Right atrium auricular region (tissue), 2 donors: Measurements from ENCODE around the gene OTP. TPM values are rescaled to one million over a fixed set of nuclear protein-coding genes. Genes with fewer than 3 reads are reported as not detected.

Experiments used
- DNase-seq: peaks from one replicate; pipeline ENCODE4 v3.0.0-alpha.2; 2019; ENCODE audit warnings: low spot score
- H3K27ac ChIP-seq, 2 donors: fragments of 200-600 bp; sonication (generic); 1 replicate in 1 of 2; 2 replicates in 1 of 2; pipeline ENCODE4 v1.5.1; 2016 to 2019
- H3K27me3 ChIP-seq, 2 donors: fragments of 200-600 bp; sonication (generic); one replicate each; pipeline versions ENCODE4 v1.5.1 to v1.6.0; 2017 to 2019
- H3K36me3 ChIP-seq: fragments of 200-600 bp; sonication (generic); one replicate; pipeline ENCODE4 v1.5.1; 2016
- H3K4me1 ChIP-seq, 2 donors: fragments of 200-600 bp; sonication (generic); one replicate each; pipeline versions ENCODE4 v1.5.1 to v1.6.0; 2017 to 2019
- H3K4me3 ChIP-seq, 2 donors: fragments of 200-600 bp; sonication (generic); 1 replicate in 1 of 2; 2 replicates in 1 of 2; pipeline ENCODE4 v1.5.1; 2017 to 2019; ENCODE audit warnings: mild to moderate bottlenecking in 1 of 2, moderate library complexity in 1 of 2
- H3K9me3 ChIP-seq, 2 donors: fragments of 200-600 bp; sonication (generic); one replicate each; pipeline ENCODE4 v1.5.1; 2019
- total RNA-seq, 2 donors: library from RNA; depleted of rRNA; stranded (reverse); fragments of >200 nt; gene quantifications; one replicate each; pipeline ENCODE4 v1.1.0, GENCODE V29; 2016
- TF ChIP-seq, protein P1 (sequence below), 2 donors: fragments of 200-600 bp; sonication (generic); IDR thresholded peaks; one replicate each; pipeline ENCODE4 v1.5.1; 2019; ENCODE audit warnings: antibody characterized with exemption in 2 of 2

The OTP gene
- total RNA-seq, 2 donors from 2014 or later, result not detected

DNA sequence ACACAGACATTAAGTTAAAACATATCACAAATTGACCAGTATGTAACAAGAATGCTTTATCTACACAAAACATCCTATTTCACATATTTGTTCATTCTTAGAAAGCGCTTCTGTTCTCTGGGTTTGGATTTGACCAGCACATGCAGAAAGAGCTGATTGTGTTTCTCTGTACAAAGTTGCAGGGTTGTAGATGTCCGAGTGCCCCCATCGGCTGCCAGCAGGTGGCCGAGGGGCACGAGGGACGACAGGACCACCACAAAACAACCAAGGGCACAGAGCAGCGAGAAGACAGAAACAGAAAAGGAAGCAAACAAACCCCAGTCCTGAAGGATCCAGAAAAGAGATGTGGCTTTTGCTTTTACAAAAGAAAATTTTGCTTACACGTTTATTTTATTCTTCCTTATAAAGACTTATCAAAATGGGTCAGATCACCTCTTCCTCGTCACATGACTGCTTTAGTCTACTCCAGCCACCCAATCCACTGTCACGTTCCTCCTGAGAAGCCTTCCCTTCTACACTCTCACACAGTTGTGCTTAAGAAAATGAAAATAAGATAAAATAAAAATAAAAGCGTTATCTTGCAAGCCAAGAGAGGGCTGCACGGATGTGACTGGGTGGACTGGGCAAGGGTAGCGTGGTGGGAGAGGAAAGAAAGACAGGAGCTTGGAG is 9.5 kb downstream of the OTP start:
- DNase-seq, result no peak
- TF ChIP-seq, protein P1, sequence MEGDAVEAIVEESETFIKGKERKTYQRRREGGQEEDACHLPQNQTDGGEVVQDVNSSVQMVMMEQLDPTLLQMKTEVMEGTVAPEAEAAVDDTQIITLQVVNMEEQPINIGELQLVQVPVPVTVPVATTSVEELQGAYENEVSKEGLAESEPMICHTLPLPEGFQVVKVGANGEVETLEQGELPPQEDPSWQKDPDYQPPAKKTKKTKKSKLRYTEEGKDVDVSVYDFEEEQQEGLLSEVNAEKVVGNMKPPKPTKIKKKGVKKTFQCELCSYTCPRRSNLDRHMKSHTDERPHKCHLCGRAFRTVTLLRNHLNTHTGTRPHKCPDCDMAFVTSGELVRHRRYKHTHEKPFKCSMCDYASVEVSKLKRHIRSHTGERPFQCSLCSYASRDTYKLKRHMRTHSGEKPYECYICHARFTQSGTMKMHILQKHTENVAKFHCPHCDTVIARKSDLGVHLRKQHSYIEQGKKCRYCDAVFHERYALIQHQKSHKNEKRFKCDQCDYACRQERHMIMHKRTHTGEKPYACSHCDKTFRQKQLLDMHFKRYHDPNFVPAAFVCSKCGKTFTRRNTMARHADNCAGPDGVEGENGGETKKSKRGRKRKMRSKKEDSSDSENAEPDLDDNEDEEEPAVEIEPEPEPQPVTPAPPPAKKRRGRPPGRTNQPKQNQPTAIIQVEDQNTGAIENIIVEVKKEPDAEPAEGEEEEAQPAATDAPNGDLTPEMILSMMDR (IDR thresholded peaks at IDR 0.05), result no peak
- H3K36me3 ChIP-seq, result no peaks in the 10 kb centered on the region
- peak overlapping the region in 1 of 2 donors; percentile 44 for H3K4me3 ChIP-seq
- H3K27me3 ChIP-seq, result peaks cover 35 to 68% of the 10 kb centered on the region in 2 donors
- peaks cover 0 to 25% of the 10 kb centered on the region in 2 donors for H3K4me1 ChIP-seq
- H3K27ac ChIP-seq, result no peak overlapping the region
- peaks cover 0 to 18% of the 10 kb centered on the region in 2 donors for H3K9me3 ChIP-seq

DNA sequence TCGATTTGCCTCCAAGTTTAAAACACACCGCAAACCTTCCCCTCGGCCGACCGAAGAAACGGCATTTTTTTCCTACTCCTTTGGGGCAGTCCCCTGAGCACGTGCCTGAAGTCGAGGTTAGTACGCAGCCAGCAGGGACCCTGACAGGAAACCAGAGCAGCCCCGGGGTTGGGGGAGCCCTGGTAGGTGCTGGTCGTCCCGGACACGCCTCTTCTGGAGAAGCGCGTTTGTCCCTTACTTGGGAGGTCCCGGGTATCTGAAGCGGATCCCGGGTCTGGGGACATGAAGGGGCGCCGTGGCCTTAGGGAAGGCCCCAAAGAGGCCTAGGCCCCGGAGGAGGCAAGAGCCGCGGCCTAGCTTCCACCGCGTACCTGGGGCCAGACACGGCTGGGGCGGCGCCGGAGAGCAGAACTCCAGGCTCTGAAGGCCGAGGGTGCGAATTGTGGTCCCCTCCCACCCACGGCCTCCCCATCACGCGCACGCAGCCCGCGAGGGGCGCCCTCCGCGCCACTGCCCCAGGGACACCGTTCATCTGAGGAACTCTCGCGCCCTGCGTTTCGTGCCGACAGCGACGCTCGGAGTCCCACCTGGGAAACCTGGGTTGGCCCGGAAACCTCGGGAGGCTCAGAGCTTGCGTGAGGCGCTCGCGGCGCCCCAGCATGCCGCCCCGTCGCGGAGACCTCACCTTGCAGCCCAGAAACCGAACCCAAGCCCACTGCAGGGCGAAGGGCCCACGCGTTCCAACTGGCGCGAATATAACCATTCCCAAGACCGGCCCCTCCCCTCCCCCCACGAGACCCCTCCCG is 10.4 kb downstream of the OTP start:
- no peak for DNase-seq
- TF ChIP-seq, protein P1 (IDR thresholded peaks at IDR 0.05), result no peak
- no peak overlapping the region for H3K4me3 ChIP-seq
- H3K27ac ChIP-seq, result no peak overlapping the region
- peaks cover 0 to 25% of the 10 kb centered on the region in 2 donors for H3K4me1 ChIP-seq
- H3K36me3 ChIP-seq, result no peaks in the 10 kb centered on the region
- H3K27me3 ChIP-seq, result peaks cover 27 to 59% of the 10 kb centered on the region in 2 donors
- H3K9me3 ChIP-seq, result peaks cover 0 to 18% of the 10 kb centered on the region in 2 donors

DNA sequence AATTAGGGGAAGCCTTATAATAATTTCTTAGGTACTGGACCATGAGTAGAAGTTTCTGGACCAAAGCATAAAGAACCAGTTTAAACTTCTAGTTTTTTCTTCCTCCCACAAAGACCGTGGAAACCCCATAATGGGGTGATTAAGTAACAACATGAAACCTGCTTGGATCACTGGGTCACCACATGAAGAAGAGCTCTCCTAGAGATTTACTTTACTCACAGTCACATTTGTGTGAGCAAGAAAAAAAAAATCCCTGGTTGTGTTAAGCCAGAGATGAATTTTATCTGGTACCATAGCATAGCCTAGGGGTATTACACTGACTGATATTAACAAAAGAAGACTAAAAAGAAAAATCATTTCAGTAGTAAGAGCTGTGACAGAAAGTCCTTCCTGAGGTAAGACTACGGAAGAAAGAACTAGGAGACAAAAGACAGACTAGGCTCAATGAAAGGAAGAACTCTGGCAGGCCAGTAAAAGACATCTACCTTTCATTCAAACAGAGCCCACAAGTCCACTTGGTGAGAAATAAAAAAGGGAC is 15.2 kb downstream of the OTP start:
- Histone ChIP-seq H3K9me3 (peaks cover 0 to 18% of the 10 kb centered on the region in 2 donors), H3K4me1 (no peaks in the 10 kb centered on the region), H3K27me3 (peaks cover 8 to 13% of the 10 kb centered on the region in 2 donors), H3K27ac (no peak overlapping the region), H3K36me3 (no peaks in the 10 kb centered on the region), H3K4me3 (no peak overlapping the region)
- TF ChIP-seq, protein P1 (IDR thresholded peaks at IDR 0.05), result no peak
- DNase-seq, result no peak

DNA sequence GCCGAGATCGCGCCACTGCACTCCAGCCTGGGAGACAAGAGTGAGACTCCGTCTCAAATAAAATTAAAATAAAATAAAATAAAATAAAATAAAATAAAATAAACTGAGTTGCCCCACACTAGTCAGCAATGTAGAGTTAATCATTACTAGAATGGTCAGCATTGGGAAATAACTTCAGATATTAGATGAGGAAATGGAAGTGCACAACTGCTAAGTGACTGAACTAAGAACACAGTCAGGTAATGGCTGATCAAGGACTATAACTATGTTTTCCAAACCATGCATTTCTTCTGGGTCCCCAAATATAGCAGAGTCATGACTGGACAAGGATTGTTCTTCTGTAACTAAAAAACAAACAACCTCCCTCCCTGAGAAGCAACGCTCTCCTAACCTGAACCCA is 17.1 kb downstream of the OTP start:
- Histone ChIP-seq H3K36me3 (no peaks in the 10 kb centered on the region), H3K9me3 (peaks cover 0 to 5% of the 10 kb centered on the region in 2 donors), H3K27ac (no peak overlapping the region), H3K4me3 (no peak overlapping the region), H3K27me3 (no peaks in the 10 kb centered on the region), H3K4me1 (no peaks in the 10 kb centered on the region)
- TF ChIP-seq, protein P1 (IDR thresholded peaks at IDR 0.05), result no peak
- DNase-seq, result no peak

DNA sequence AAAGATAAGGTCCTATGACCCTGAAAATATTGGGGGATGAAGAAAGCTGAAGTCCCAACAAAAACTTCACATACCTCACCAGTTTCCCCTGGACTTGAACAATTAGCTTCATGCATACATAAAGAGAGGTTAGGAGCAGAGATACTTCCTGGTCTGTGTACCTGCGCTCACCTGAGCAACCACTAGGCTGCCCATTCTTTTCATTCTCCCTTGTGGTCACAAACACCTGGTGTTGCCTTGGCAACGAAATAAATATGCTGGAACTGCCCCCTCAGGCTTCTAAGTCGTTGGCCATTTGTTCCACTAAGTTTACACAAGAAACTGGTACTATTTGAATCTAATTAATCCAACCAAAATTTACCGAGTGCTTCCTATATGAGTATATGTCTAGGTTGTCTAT is 18.1 kb downstream of the OTP start:
- no peaks in the 10 kb centered on the region for H3K4me1 ChIP-seq
- H3K36me3 ChIP-seq, result no peaks in the 10 kb centered on the region
- no peaks in the 10 kb centered on the region for H3K27me3 ChIP-seq
- no peak overlapping the region for H3K4me3 ChIP-seq
- no peak for DNase-seq
- TF ChIP-seq, protein P1 (IDR thresholded peaks at IDR 0.05), result no peak
- no peak overlapping the region for H3K27ac ChIP-seq
- no peaks in the 10 kb centered on the region for H3K9me3 ChIP-seq
